Measurements from ENCODE around the gene TAS1R3.

DNA sequence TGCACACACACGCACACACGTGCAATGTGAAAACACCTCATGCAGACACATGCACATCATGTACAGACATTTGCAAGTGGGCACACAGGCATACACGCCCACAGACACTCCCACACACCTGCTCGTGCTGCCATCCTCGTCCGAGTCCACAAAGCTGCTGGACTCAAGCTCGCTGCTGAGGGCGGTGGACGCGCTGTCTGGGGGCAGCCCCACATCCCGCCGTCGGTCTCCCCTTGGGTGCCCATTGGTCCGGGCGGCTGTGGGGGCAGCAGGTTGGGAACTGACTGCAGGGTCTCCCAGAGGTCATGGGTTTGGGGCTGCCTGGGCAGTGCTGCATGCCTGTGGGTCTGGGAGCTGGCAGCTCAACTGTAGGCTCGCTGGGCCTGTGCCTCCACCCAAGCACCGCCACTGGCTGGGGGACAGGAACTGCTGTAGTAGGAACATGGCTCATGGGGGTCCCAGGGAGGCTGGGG, 10.5 kb downstream of the TAS1R3 start:
- TF ChIP-seq, protein P1, sequence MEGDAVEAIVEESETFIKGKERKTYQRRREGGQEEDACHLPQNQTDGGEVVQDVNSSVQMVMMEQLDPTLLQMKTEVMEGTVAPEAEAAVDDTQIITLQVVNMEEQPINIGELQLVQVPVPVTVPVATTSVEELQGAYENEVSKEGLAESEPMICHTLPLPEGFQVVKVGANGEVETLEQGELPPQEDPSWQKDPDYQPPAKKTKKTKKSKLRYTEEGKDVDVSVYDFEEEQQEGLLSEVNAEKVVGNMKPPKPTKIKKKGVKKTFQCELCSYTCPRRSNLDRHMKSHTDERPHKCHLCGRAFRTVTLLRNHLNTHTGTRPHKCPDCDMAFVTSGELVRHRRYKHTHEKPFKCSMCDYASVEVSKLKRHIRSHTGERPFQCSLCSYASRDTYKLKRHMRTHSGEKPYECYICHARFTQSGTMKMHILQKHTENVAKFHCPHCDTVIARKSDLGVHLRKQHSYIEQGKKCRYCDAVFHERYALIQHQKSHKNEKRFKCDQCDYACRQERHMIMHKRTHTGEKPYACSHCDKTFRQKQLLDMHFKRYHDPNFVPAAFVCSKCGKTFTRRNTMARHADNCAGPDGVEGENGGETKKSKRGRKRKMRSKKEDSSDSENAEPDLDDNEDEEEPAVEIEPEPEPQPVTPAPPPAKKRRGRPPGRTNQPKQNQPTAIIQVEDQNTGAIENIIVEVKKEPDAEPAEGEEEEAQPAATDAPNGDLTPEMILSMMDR (IDR thresholded peaks at IDR 0.05): no peak
- no peak for TF ChIP-seq POLR2A (IDR thresholded peaks at IDR 0.05)

All from testis (tissue), 2 donors.